Panc1 (cell line): ENCODE measurements around the gene BRAT1.

ENCODE experiments used
- CTCF ChIP-seq: fragments of 450-650 bp; IDR thresholded peaks from 2 replicates; pipeline ENCODE4 v1.5.1; 2017; ENCODE audit warnings: mild to moderate bottlenecking
- POLR2AphosphoS5 ChIP-seq: IDR thresholded peaks from 2 replicates; pipeline ENCODE4 v1.6.1; 2012; ENCODE audit warnings: mild to moderate bottlenecking, low read depth, low read length, moderate library complexity
- REST ChIP-seq, 2 experiments: IDR thresholded peaks; 2 replicates each; pipeline ENCODE4 v1.6.1; 2011 to 2012; ENCODE audit warnings: low read depth in 2 of 2, control low read depth in 1 of 2, low read length in 1 of 2, mild to moderate bottlenecking in 1 of 2, moderate library complexity in 1 of 2; ENCODE audit not compliant: insufficient read depth in 1 of 2
- SIN3A ChIP-seq: IDR thresholded peaks from 2 replicates; pipeline ENCODE4 v1.6.1; 2012; ENCODE audit warnings: low read depth, mild to moderate bottlenecking, low read length, moderate library complexity, borderline replicate concordance; ENCODE audit not compliant: insufficient read depth
- TCF7L2 ChIP-seq: IDR thresholded peaks from 2 replicates; pipeline ENCODE4 v1.6.1; 2011; ENCODE audit warnings: mild to moderate bottlenecking, low read depth, low read length, inconsistent platforms

- TF ChIP-seq CTCF (no peak), POLR2AphosphoS5 (no peak), SIN3A (no peak), REST (IDR thresholded peaks at IDR 0.05; ENCODE audit: insufficient read depth in 1 of 2, low read depth in 2 of 2, low read length in 1 of 2) (no peak), TCF7L2 (no peak)
These were observed 37.9 kb upstream of the BRAT1 start for GRCh38 chr7:2593036-2593727.
